Endothelial cell of umbilical vein (primary cell): ENCODE data around the gene RORC. TPM values are rescaled to one million over a fixed set of nuclear protein-coding genes. Genes with fewer than 3 reads are reported as not detected.

Source experiments
- BruUV-seq: library from RNA; stranded (reverse); fragments of 400-500 nt; replicated peaks from 2 replicates; lab custom pipeline; 2021; lab: Mats Ljungman, UMichigan
- CTCF ChIA-PET: fragments of 300-600, 350-600 bp; sonication (Branson Sonifier 250); formaldehyde crosslinking; loops from one replicate; lab custom pipeline; 2021; ENCODE audit warnings: antibody characterized with exemption, inconsistent platforms; lab: Charles Lee
- POLR2A ChIA-PET: fragments of 300-600, 350-600 bp; sonication (Branson Sonifier 250); formaldehyde crosslinking; loops from one replicate; lab custom pipeline; 2021; ENCODE audit warnings: antibody characterized with exemption, inconsistent platforms; lab: Charles Lee
- DNase-seq: peaks from one replicate; pipeline ENCODE4 v3.0.0-alpha.2; 2011; ENCODE audit warnings: low read depth, low spot score
- FAIRE-seq: peaks from 2 replicates; lab custom pipeline; 2011; peaks lifted over from hg19 to GRCh38; lab: Jason Lieb, UNC
- H2AFZ ChIP-seq: 2 replicates; pipeline ENCODE4 v1.6.0; 2012; ENCODE audit warnings: low read depth, low read length, control low read depth, inconsistent platforms
- H3K27ac ChIP-seq: 2 replicates; pipeline ENCODE4 v1.5.1; 2011; ENCODE audit warnings: low read depth, mild to moderate bottlenecking, control low read depth, low read length, moderate library complexity; ENCODE audit not compliant: insufficient read depth
- H3K27me3 ChIP-seq, 2 experiments: 2 replicates each; pipeline versions ENCODE4 v1.6.0 to v1.6.1; 2011; ENCODE audit warnings: low read length in 2 of 2, mixed read lengths in 1 of 2; ENCODE audit not compliant: control insufficient read depth in 2 of 2, insufficient read depth in 2 of 2
- H3K36me3 ChIP-seq, 2 experiments: 2 replicates in 1 of 2; 3 replicates in 1 of 2; pipeline ENCODE4 v1.5.1; 2011; ENCODE audit warnings: low read length in 2 of 2, mild to moderate bottlenecking in 1 of 2, moderate library complexity in 1 of 2; ENCODE audit not compliant: control insufficient read depth in 2 of 2, insufficient read depth in 2 of 2; ENCODE audit errors: extremely low read depth in 1 of 2
- H3K4me1 ChIP-seq: 3 replicates; pipeline ENCODE4 v1.5.1; 2011; ENCODE audit warnings: mild to moderate bottlenecking, low read length; ENCODE audit not compliant: control insufficient read depth, insufficient read depth; ENCODE audit errors: extremely low read depth
- H3K4me2 ChIP-seq: 2 replicates; pipeline ENCODE4 v1.6.1; 2011; ENCODE audit warnings: low read length, control low read depth, mixed read lengths; ENCODE audit not compliant: insufficient read depth
- H3K4me3 ChIP-seq, 3 experiments: fragments of 200-600 bp in 1 of 3; sonication (generic), shearing (Covaris generic) in 1 of 3; replicated peaks in 1 of 3; 2 replicates each; pipeline ENCODE4 v1.5.1; 2011 to 2016; ENCODE audit warnings: control low read depth in 3 of 3, low read length in 3 of 3, mild to moderate bottlenecking in 2 of 3, inconsistent platforms in 1 of 3, low read depth in 1 of 3, moderate library complexity in 1 of 3; ENCODE audit not compliant: insufficient read depth in 1 of 3
- H3K79me2 ChIP-seq: 2 replicates; pipeline ENCODE4 v1.6.0; 2012; ENCODE audit warnings: low read length, inconsistent platforms; ENCODE audit not compliant: control insufficient read depth, insufficient read depth
- H3K9ac ChIP-seq: replicated peaks from 2 replicates; pipeline ENCODE3; 2011; ENCODE audit warnings: low read length, control low read depth; ENCODE audit not compliant: insufficient read depth; ENCODE audit errors: extremely low read depth
- H3K9me1 ChIP-seq: replicated peaks from 3 replicates; pipeline ENCODE4 v1.6.0; 2011; ENCODE audit warnings: mild to moderate bottlenecking, low read length; ENCODE audit not compliant: control insufficient read depth, insufficient read depth; ENCODE audit errors: extremely low read depth
- H3K9me3 ChIP-seq: replicated peaks from 2 replicates; pipeline ENCODE4 v1.5.1; 2012; ENCODE audit warnings: low read length, inconsistent platforms; ENCODE audit not compliant: control insufficient read depth, insufficient read depth
- H4K20me1 ChIP-seq: replicated peaks from 2 replicates; pipeline ENCODE3; 2011; ENCODE audit warnings: mild to moderate bottlenecking, low read length; ENCODE audit not compliant: control insufficient read depth, insufficient read depth; ENCODE audit errors: extremely low read depth
- CTCF ChIP-seq, 2 donors: IDR thresholded peaks; 1 replicate in 1 of 2; 2 replicates in 1 of 2; pipeline ENCODE4 v1.5.1; 2011; ENCODE audit warnings: low read length in 2 of 2, mild to moderate bottlenecking in 2 of 2, moderate library complexity in 2 of 2, control low read depth in 1 of 2, inconsistent platforms in 1 of 2, low read depth in 1 of 2; ENCODE audit not compliant: insufficient read depth in 1 of 2; ENCODE audit errors: extremely low read depth in 1 of 2
- EZH2 ChIP-seq: IDR thresholded peaks from 2 replicates; pipeline ENCODE4 v1.6.1; 2012; ENCODE audit warnings: borderline replicate concordance, low read depth, mild to moderate bottlenecking, moderate library complexity, low read length, inconsistent platforms; ENCODE audit not compliant: severe bottlenecking
- FOS ChIP-seq: IDR thresholded peaks from 2 replicates; pipeline ENCODE4 v1.6.1; 2011; ENCODE audit warnings: mild to moderate bottlenecking, low read length, moderate library complexity, borderline replicate concordance; ENCODE audit not compliant: insufficient read depth
- GATA2 ChIP-seq: IDR thresholded peaks from 2 replicates; pipeline ENCODE4 v1.7.0; 2011; ENCODE audit warnings: low read depth, mild to moderate bottlenecking, moderate library complexity, mixed read lengths, low read length; ENCODE audit not compliant: insufficient read length, insufficient read depth
- JUN ChIP-seq: IDR thresholded peaks from 2 replicates; pipeline ENCODE4 v1.6.1; 2011; ENCODE audit warnings: borderline replicate concordance, low read depth; ENCODE audit not compliant: insufficient read length, insufficient read depth
- MAX ChIP-seq: IDR thresholded peaks from 2 replicates; pipeline ENCODE4 v1.6.1; 2011; ENCODE audit not compliant: insufficient read depth, insufficient read length
- MYC ChIP-seq: IDR thresholded peaks from one replicate; pipeline ENCODE4 v1.6.1; 2011; ENCODE audit warnings: mild to moderate bottlenecking, low read depth, low read length
- POLR2A ChIP-seq: IDR thresholded peaks from 2 replicates; pipeline ENCODE4 v1.6.1; 2012; ENCODE audit warnings: low read depth, mild to moderate bottlenecking, control low read depth, low read length
- POLR2AphosphoS5 ChIP-seq: IDR thresholded peaks from 2 replicates; pipeline ENCODE4 v1.6.1; 2012; ENCODE audit warnings: low read depth, mild to moderate bottlenecking, control low read depth, low read length, moderate library complexity; ENCODE audit not compliant: insufficient read depth
- dilution Hi-C: fragments of 300-500 bp; cut with MboI; formaldehyde crosslinking; loops from one replicate; pipeline ENCODE4 v1.15.0; 2019; ENCODE audit warnings: low sequenced_read_pairs; ENCODE audit not compliant: extremely low pct_ligation_motif_present
- intact Hi-C: fragments of 100-400 bp; cut with micrococcal nuclease; formaldehyde crosslinking; loops from one replicate; pipeline ENCODE4 v1.10.0; 2022
- polyA plus RNA-seq, 4 experiments: library from polyadenylated mRNA; depleted of rRNA in 3 of 4; stranded (reverse) in 3 of 4; unstranded in 1 of 4; fragments of >200 nt; gene quantifications; 2 replicates each; pipeline versions ENCODE4 v1.2.1 to v1.2.3, GENCODE V29; 2011 to 2012; ENCODE audit warnings: missing spikeins in 1 of 4
- total RNA-seq: library from RNA; stranded (reverse); gene quantifications from 2 replicates; pipeline ENCODE4 v1.2.3, GENCODE V29; 2021

The RORC gene
- total and polyA plus RNA-seq, 2 donors (not counting 3 experiments of a cell fraction or from before 2014, with no cell fraction given), result not detected

DNA sequence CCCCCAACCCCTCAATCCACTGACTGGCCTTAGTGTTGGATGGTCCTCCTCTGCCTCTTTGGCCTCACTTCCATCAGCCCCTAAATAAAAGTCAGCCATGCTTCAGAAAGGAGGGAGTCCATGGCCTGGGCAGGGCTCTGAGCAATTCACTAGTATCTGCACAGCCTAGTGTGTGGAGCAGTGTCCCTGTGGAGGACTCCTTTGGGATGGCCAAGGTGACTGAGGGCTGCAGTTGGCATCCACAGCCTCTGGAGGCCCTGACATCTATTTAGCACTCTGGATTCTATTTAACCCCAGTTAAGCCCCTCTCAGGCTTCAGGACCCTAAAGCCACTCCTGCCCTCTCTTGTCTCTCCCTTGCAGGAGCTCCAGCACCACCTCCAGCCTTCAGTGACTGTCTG is 18.3 kb upstream of the RORC start:
- Histone ChIP-seq H3K4me2 (no peak overlapping the region), H3K27me3 (peaks cover 3 to 6% of the 10 kb centered on the region in 2 experiments), H3K79me2 (no peaks in the 10 kb centered on the region), H3K9ac (no peak overlapping the region), H3K36me3 (no peaks in the 10 kb centered on the region), H3K9me1 (no peaks in the 10 kb centered on the region), H3K4me1 (peaks cover 17% of the 10 kb centered on the region), H4K20me1 (no peaks in the 10 kb centered on the region), H3K4me3 (no peak overlapping the region), H3K9me3 (no peaks in the 10 kb centered on the region), H2AFZ (no peak overlapping the region), H3K27ac (no peak overlapping the region)
- BruUV-seq, result no TSS peak
- ChIA-PET CTCF (interaction anchor here (1.5 kb wide), 1 partner anchor 39 kb away, joined by 3 read pairs; no protein-coding TSS in a partner anchor), POLR2A (no interaction called here)
- DNase-seq (no peak), FAIRE-seq (no peak)
- TF ChIP-seq POLR2A, result no peak
- TF ChIP-seq FOS, result no peak
- no peak for TF ChIP-seq JUN
- TF ChIP-seq GATA2, result no peak
- no peak for TF ChIP-seq POLR2AphosphoS5
- TF ChIP-seq MAX, result no peak
- no peak for TF ChIP-seq CTCF (IDR thresholded peaks at IDR 0.05; ENCODE audit: extremely low read depth in 1 of 2, insufficient read depth in 1 of 2, low read depth in 1 of 2, low read length in 2 of 2)
- no peak for TF ChIP-seq EZH2
- no peak for TF ChIP-seq MYC
- intact Hi-C loops (loop anchor here (2.0 to 5.0 kb wide), 2 partner anchors 19 to 57 kb away; partner anchors contain the start of gene THEM4), dilution Hi-C loops (no loop called here)
